Fibroblast of the aortic adventitia (primary cell): ENCODE results near the gene EPOP. TPM values are rescaled to one million over a fixed set of nuclear protein-coding genes. Genes with fewer than 3 reads are reported as not detected.

Source experiments
- DNase-seq: peaks from one replicate; pipeline ENCODE4 v3.0.0-alpha.2; 2010; ENCODE audit warnings: low read depth
- H3K4me3 ChIP-seq: 2 replicates; pipeline ENCODE4 v1.5.1; 2011; ENCODE audit warnings: low read depth, mild to moderate bottlenecking, control low read depth, low read length, moderate library complexity
- total RNA-seq: library from RNA; depleted of rRNA; stranded (reverse); fragments of >200 nt; gene quantifications from 2 replicates; pipeline ENCODE4 v1.2.3, GENCODE V29; 2012; ENCODE audit warnings: low replicate concordance
- TF ChIP-seq, protein P1 (sequence below): IDR thresholded peaks from 2 replicates; pipeline ENCODE4 v1.5.1; 2011; ENCODE audit warnings: mild to moderate bottlenecking, low read length, control low read depth, inconsistent platforms; ENCODE audit not compliant: insufficient read depth

Gene EPOP
- total RNA-seq, 1 donor, result 0.99 TPM

DNA sequence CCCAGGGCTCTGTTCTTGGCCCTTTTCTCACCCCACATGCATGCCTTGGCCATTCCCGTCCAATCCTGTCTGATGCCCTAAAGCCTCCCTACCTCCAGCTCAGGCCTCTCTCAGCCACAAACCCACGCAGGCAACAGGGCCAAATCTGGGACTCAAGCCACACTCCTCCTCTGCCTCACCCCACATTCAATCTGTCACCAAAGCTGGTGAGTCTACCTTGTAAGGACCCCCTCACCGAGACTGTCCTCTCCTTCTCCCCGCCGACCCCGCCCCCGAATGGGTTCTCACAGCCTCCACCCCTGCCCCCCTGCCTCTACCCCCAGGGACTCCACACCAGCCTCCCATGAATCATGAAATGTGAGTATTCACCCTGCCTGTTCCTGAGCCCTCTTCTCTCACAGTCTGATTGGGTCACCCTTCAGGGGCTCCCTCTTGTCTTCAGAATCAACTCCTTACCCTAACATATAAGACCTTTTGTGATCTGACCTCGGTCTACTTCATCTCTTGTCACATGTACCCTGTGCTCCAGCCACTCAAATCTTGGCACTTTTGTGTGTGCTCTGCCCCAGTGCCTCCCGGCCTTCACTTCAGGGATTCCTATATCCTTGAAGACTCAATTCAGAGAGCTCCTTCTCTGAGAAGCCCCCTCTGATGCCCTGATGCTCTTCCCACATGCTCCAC, 10.7 kb downstream of the EPOP start:
- no peak for DNase-seq
- TF ChIP-seq, protein P1, sequence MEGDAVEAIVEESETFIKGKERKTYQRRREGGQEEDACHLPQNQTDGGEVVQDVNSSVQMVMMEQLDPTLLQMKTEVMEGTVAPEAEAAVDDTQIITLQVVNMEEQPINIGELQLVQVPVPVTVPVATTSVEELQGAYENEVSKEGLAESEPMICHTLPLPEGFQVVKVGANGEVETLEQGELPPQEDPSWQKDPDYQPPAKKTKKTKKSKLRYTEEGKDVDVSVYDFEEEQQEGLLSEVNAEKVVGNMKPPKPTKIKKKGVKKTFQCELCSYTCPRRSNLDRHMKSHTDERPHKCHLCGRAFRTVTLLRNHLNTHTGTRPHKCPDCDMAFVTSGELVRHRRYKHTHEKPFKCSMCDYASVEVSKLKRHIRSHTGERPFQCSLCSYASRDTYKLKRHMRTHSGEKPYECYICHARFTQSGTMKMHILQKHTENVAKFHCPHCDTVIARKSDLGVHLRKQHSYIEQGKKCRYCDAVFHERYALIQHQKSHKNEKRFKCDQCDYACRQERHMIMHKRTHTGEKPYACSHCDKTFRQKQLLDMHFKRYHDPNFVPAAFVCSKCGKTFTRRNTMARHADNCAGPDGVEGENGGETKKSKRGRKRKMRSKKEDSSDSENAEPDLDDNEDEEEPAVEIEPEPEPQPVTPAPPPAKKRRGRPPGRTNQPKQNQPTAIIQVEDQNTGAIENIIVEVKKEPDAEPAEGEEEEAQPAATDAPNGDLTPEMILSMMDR, result no peak
- no peak overlapping the region for H3K4me3 ChIP-seq

- TF ChIP-seq, protein P1, result peak; percentile 66
- peak; percentile 24 for DNase-seq
- no peak overlapping the region for H3K4me3 ChIP-seq
These were observed 11.5 kb downstream of the EPOP start for GRCh38 chr17:38663125-38663751.

- H3K4me3 ChIP-seq, result no peak overlapping the region
- DNase-seq, result no peak
- TF ChIP-seq, protein P1, result no peak
These were observed 14.4 kb downstream of the EPOP start for GRCh38 chr17:38660097-38661025.

DNA sequence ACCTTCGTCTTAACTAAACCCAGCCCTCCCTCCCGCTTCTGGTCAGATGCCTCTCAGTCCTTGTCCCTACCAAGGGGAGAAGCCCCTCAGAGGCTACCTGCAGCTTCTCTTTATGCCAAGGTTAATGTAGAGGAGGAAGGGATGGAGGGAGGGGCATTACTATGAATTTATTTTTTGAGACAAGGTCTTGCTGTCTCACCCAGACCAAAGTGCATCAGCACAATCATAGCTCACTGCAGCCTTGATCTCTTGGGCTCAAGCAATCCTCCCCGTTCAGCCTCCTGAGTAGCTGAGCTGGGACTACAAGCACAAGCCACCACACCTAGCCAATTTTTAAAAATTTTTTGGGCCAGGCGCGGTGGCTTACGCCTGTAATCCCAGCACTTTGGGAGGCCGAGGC, 15.3 kb downstream of the EPOP start:
- TF ChIP-seq, protein P1, result no peak
- no peak for DNase-seq

GRCh38 chr17:38658741-38659345, 15.9 kb downstream of the EPOP start:
- TF ChIP-seq, protein P1, result no peak
- H3K4me3 ChIP-seq, result no peak overlapping the region
- DNase-seq, result no peak

More for the DNA sequence above, 15.3 kb downstream of the EPOP start:
- H3K4me3 ChIP-seq, result no peak overlapping the region
